ENCODE data around the gene DMD. TPM values are rescaled to one million over a fixed set of nuclear protein-coding genes. Genes with fewer than 3 reads are reported as not detected.

The DMD gene
- total and polyA plus RNA-seq, 3 experiments from 2014 or later: 0.03 to 0.48 (median 0.40) TPM

DNA sequence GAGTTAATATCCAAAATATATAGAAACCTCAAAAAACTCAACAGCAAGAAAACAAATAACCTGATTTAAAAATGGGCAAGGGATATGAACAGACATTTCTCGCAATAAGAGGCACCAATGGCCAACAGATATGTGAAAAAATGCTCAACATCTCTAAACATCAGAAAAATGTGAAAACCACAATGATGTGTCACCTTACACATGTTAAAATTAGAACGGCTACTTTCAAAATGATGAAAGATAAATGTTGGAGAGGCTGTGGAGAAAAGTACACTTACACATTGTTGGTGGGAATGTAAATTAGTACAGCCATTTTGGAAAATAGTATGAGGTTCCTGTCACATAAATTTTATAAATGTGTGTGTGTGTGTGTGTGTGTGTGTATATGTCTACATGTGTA is 731.3 kb downstream of the DMD start:
- ChIA-PET POLR2A (no interaction called here), CTCF (no interaction called here)
- Mint-ChIP-seq H3K9me3 (peaks cover 0 to 3% (median 0%) of the 10 kb centered on the region in 5 donors), H3K27ac (no peak overlapping the region), H3K27me3 (peaks cover 0 to 7% of the 10 kb centered on the region in 2 donors), H3K36me3 (no peaks in the 10 kb centered on the region), H3K4me1 (no peaks in the 10 kb centered on the region), H3K4me3 (no peak overlapping the region)
- Histone ChIP-seq H3K27me3 (ENCODE audit: insufficient read depth, low read length, poor library complexity, severe bottlenecking) (no peaks in the 10 kb centered on the region), H3K4me3 (ENCODE audit: low read length) (no peak overlapping the region), H3K4me1 (ENCODE audit: insufficient read depth, low read length) (no peaks in the 10 kb centered on the region), H3K27ac (ENCODE audit: low read depth, low read length) (no peak overlapping the region), H3K9me3 (ENCODE audit: low read length) (no peaks in the 10 kb centered on the region), H3K36me3 (ENCODE audit: insufficient read depth, low read length) (no peaks in the 10 kb centered on the region)
- no peak for DNase-seq

GRCh38 chrX:32472364-32472763 is 739.0 kb downstream of the DMD start:
- peaks cover 0 to 3% (median 0%) of the 10 kb centered on the region in 5 donors for H3K9me3 Mint-ChIP-seq
- DNase-seq: no peak
- ChIA-PET POLR2A (no interaction called here), CTCF (no interaction called here)
- Histone ChIP-seq H3K27ac (ENCODE audit: low read depth, low read length) (no peak overlapping the region), H3K4me3 (ENCODE audit: low read length) (no peak overlapping the region), H3K27me3 (ENCODE audit: insufficient read depth, low read length, poor library complexity, severe bottlenecking) (no peaks in the 10 kb centered on the region), H3K9me3 (ENCODE audit: low read length) (no peaks in the 10 kb centered on the region), H3K36me3 (ENCODE audit: insufficient read depth, low read length) (no peaks in the 10 kb centered on the region), H3K4me1 (ENCODE audit: insufficient read depth, low read length) (no peaks in the 10 kb centered on the region)
- H3K36me3 Mint-ChIP-seq: no peaks in the 10 kb centered on the region
- no peak overlapping the region for H3K27ac Mint-ChIP-seq
- H3K4me3 Mint-ChIP-seq: no peak overlapping the region
- no peaks in the 10 kb centered on the region for H3K4me1 Mint-ChIP-seq
- peaks cover 0 to 3% of the 10 kb centered on the region in 2 donors for H3K27me3 Mint-ChIP-seq

DNA sequence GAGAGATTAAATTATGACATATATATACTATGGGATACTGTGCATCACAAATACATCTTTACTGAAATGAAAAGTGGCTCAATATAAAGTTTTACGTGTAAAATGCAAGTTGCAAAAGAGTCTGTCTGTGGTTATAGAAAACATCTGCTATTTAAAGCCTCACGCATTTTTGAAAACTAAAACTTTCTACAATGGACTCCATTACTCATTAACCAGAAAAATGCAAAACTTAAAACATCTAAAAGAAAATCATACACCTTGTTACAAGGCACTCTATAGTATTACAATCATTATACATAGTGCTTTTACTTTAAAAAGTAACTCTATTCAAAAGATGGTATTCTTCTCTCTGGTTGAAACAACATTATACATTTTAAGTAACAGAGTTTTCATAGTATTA is 755.6 kb downstream of the DMD start:
- Mint-ChIP-seq H3K4me3 (no peak overlapping the region), H3K4me1 (peaks cover 0 to 5% (median 4%) of the 10 kb centered on the region in 3 donors), H3K36me3 (no peaks in the 10 kb centered on the region), H3K9me3 (no peaks in the 10 kb centered on the region), H3K27me3 (no peaks in the 10 kb centered on the region), H3K27ac (no peak overlapping the region)
- ChIA-PET CTCF (no interaction called here), POLR2A (no interaction called here)
- Histone ChIP-seq H3K9me3 (ENCODE audit: low read length) (no peaks in the 10 kb centered on the region), H3K4me3 (ENCODE audit: low read length) (no peak overlapping the region), H3K27ac (ENCODE audit: low read depth, low read length) (no peak overlapping the region), H3K36me3 (ENCODE audit: insufficient read depth, low read length) (no peaks in the 10 kb centered on the region), H3K4me1 (ENCODE audit: insufficient read depth, low read length) (no peaks in the 10 kb centered on the region), H3K27me3 (ENCODE audit: insufficient read depth, low read length, poor library complexity, severe bottlenecking) (no peaks in the 10 kb centered on the region)
- DNase-seq: no peak

DNA sequence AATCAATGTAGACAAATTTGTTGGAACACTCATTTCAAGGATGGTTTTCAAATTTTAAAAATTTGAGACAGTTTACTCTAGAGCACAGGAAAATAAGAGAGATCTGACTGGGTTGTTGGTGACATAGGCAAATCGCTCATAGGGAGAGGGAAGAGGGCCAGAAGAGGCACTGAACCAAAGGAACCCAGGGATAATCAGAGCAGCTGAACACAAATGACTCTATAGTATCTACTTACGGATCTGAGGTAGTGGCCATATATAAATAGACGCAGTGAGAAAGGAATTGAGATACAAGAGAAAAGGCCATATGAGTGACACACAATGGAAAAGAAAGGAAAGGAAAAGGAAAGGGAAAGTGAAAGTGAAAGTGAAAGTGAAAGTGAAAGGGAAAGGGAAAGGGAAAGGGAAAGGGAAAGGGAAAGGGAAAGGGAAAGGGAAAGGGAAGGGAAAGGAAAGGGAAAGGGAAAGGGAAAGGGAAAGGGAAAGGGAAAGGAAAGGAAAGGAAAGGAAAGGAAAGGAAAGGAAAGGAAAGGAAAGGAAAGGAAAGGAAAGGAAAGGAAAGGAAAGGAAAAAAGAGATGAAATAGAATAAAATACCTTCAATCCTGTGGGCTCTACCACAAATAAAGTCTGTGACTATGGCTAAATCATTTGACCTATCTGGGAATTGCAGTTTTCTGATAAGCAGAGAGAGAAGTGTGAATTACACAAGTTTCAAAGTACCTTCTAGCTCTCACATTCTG is 759.2 kb downstream of the DMD start:
- Mint-ChIP-seq H3K9me3 (no peaks in the 10 kb centered on the region), H3K27ac (peak overlapping the region in 2 of 8 donors; percentile 4 to 48), H3K36me3 (no peaks in the 10 kb centered on the region), H3K27me3 (no peaks in the 10 kb centered on the region), H3K4me1 (peaks cover 3 to 14% (median 11%) of the 10 kb centered on the region in 3 donors), H3K4me3 (no peak overlapping the region)
- Histone ChIP-seq H3K36me3 (ENCODE audit: insufficient read depth, low read length) (no peaks in the 10 kb centered on the region), H3K9me3 (ENCODE audit: low read length) (no peaks in the 10 kb centered on the region), H3K4me3 (ENCODE audit: low read length) (no peak overlapping the region), H3K4me1 (ENCODE audit: insufficient read depth, low read length) (no peaks in the 10 kb centered on the region), H3K27ac (ENCODE audit: low read depth, low read length) (no peak overlapping the region), H3K27me3 (ENCODE audit: insufficient read depth, low read length, poor library complexity, severe bottlenecking) (no peaks in the 10 kb centered on the region)
- no peak for DNase-seq
- ChIA-PET CTCF (no interaction called here), POLR2A (no interaction called here)

- Histone ChIP-seq H3K27me3 (ENCODE audit: insufficient read depth, low read length, poor library complexity, severe bottlenecking) (no peaks in the 10 kb centered on the region), H3K27ac (ENCODE audit: low read depth, low read length) (no peak overlapping the region), H3K36me3 (ENCODE audit: insufficient read depth, low read length) (no peaks in the 10 kb centered on the region), H3K4me1 (ENCODE audit: insufficient read depth, low read length) (no peaks in the 10 kb centered on the region), H3K4me3 (ENCODE audit: low read length) (no peak overlapping the region), H3K9me3 (ENCODE audit: low read length) (no peaks in the 10 kb centered on the region)
- H3K9me3 Mint-ChIP-seq: no peaks in the 10 kb centered on the region
- H3K36me3 Mint-ChIP-seq: no peaks in the 10 kb centered on the region
- no peak for DNase-seq
- peak overlapping the region in 4 of 8 donors; percentile 27 to 73 (median 46) for H3K27ac Mint-ChIP-seq
- peaks cover 24 to 36% (median 26%) of the 10 kb centered on the region in 3 donors for H3K4me1 Mint-ChIP-seq
- POLR2A ChIA-PET: no interaction called here
- no peaks in the 10 kb centered on the region for H3K27me3 Mint-ChIP-seq
- CTCF ChIA-PET: no interaction called here
- H3K4me3 Mint-ChIP-seq: peak overlapping the region in 6 of 7 donors; percentile 23 to 64 (median 48)
Measured at GRCh38 chrX:32448945-32449344, 762.4 kb downstream of the DMD start.

DNA sequence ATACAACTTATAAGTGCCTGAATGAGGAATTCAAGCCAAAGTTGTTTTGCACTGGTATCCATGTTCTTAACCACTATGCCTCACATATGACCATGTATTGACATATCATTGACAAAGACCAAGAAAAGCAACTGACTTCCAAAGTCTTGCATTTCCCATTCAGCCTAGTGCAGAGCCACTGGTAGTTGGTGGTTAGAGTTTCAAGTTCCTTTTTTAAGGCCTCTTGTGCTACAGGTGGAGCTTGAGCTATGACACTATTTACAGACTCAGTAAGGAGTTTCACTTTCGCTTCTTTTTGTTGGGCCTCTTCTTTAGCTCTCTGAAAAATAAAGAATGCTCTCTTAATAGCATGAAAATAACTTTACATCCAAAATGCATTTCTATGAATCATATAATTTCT is 763.0 kb downstream of the DMD start:
- POLR2A ChIA-PET: no interaction called here
- peak overlapping the region in 3 of 8 donors; percentile 12 to 73 (median 30) for H3K27ac Mint-ChIP-seq
- no peak overlapping the region for H3K4me3 ChIP-seq (ENCODE audit: low read length)

DNA sequence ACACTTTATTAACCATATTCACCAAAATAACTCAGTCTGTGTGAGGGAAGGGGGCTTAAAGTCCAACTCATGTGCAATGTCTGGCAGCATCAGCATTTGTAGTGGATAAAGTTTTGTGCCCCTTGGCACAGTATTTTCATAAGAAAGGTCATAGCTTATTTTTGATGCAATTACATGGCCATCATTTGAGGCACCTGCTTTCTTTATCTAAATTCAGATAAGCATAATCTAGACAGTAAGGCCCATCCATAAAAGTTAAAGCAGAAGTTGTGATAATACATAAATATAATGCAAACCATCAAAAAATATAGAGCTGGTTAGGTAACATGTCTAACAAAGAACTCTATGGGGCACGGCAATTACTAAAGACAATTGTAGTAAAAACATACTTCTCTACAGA is 763.7 kb downstream of the DMD start:
- Histone ChIP-seq H3K9me3 (ENCODE audit: low read length) (no peaks in the 10 kb centered on the region), H3K27me3 (ENCODE audit: insufficient read depth, low read length, poor library complexity, severe bottlenecking) (no peaks in the 10 kb centered on the region), H3K36me3 (ENCODE audit: insufficient read depth, low read length) (no peaks in the 10 kb centered on the region), H3K4me3 (ENCODE audit: low read length) (no peak overlapping the region), H3K4me1 (ENCODE audit: insufficient read depth, low read length) (no peaks in the 10 kb centered on the region), H3K27ac (ENCODE audit: low read depth, low read length) (no peak overlapping the region)
- Mint-ChIP-seq H3K4me1 (peaks cover 26 to 39% (median 30%) of the 10 kb centered on the region in 3 donors), H3K27me3 (no peaks in the 10 kb centered on the region), H3K27ac (peak overlapping the region in 1 of 8 donors; percentile 12), H3K36me3 (no peaks in the 10 kb centered on the region), H3K9me3 (no peaks in the 10 kb centered on the region), H3K4me3 (no peak overlapping the region)
- POLR2A ChIA-PET: no interaction called here
- DNase-seq: no peak
- CTCF ChIA-PET: no interaction called here

More for the DNA sequence above, 763.0 kb downstream of the DMD start:
- Histone ChIP-seq H3K9me3 (ENCODE audit: low read length) (no peaks in the 10 kb centered on the region), H3K4me1 (ENCODE audit: insufficient read depth, low read length) (no peaks in the 10 kb centered on the region), H3K27ac (ENCODE audit: low read depth, low read length) (no peak overlapping the region), H3K27me3 (ENCODE audit: insufficient read depth, low read length, poor library complexity, severe bottlenecking) (no peaks in the 10 kb centered on the region), H3K36me3 (ENCODE audit: insufficient read depth, low read length) (no peaks in the 10 kb centered on the region)
- H3K9me3 Mint-ChIP-seq: no peaks in the 10 kb centered on the region
- no peaks in the 10 kb centered on the region for H3K36me3 Mint-ChIP-seq
- H3K4me3 Mint-ChIP-seq: peak overlapping the region in 6 of 7 donors; percentile 23 to 64 (median 44)
- DNase-seq: peak in 2 of 5 donors; percentile 3 to 5
- CTCF ChIA-PET: no interaction called here
- no peaks in the 10 kb centered on the region for H3K27me3 Mint-ChIP-seq
- peaks cover 26 to 39% (median 30%) of the 10 kb centered on the region in 3 donors for H3K4me1 Mint-ChIP-seq

- H3K9me3 ChIP-seq (ENCODE audit: low read length): no peaks in the 10 kb centered on the region
- no peak overlapping the region for H3K4me3 Mint-ChIP-seq
- H3K36me3 Mint-ChIP-seq: no peaks in the 10 kb centered on the region
- H3K27ac Mint-ChIP-seq: no peak overlapping the region
- no peaks in the 10 kb centered on the region for H3K4me1 ChIP-seq (ENCODE audit: insufficient read depth, low read length)
- no peaks in the 10 kb centered on the region for H3K27me3 Mint-ChIP-seq
- CTCF ChIA-PET: no interaction called here
- no peak for DNase-seq
- no peak overlapping the region for H3K27ac ChIP-seq (ENCODE audit: low read depth, low read length)
- no peaks in the 10 kb centered on the region for H3K36me3 ChIP-seq (ENCODE audit: insufficient read depth, low read length)
- POLR2A ChIA-PET: no interaction called here
- H3K9me3 Mint-ChIP-seq: no peaks in the 10 kb centered on the region
- H3K27me3 ChIP-seq (ENCODE audit: insufficient read depth, low read length, poor library complexity, severe bottlenecking): no peaks in the 10 kb centered on the region
- H3K4me1 Mint-ChIP-seq: peaks cover 15 to 30% (median 27%) of the 10 kb centered on the region in 3 donors
- H3K4me3 ChIP-seq (ENCODE audit: low read length): no peak overlapping the region
Measured at GRCh38 chrX:32443841-32444240, 767.5 kb downstream of the DMD start.

All from CD8-positive, alpha-beta memory T cell (primary cell).